GM12878 (cell line): ENCODE data around the gene UNC119. TPM values are rescaled to one million over a fixed set of nuclear protein-coding genes. Genes with fewer than 3 reads are reported as not detected.

ENCODE experiments used
- CHD1 ChIP-seq: IDR thresholded peaks from 2 replicates; pipeline ENCODE4 v1.6.1; 2012; ENCODE audit warnings: low read depth, low read length, improper control_type of control experiment
- CHD2 ChIP-seq: IDR thresholded peaks from 2 replicates; pipeline ENCODE4 v1.6.1; 2011; ENCODE audit warnings: low read depth, low read length, improper control_type of control experiment, borderline replicate concordance
- CHD4 ChIP-seq: fragments of 200-600 bp; sonication (generic); IDR thresholded peaks from 2 replicates; pipeline ENCODE4 v1.6.1; 2016; ENCODE audit warnings: mild to moderate bottlenecking
- GATAD2B ChIP-seq: fragments of 450-650 bp; conservative IDR thresholded peaks from 2 replicates; pipeline ENCODE4 v1.6.1; 2017; ENCODE audit warnings: low read depth, mild to moderate bottlenecking, moderate library complexity
- HCFC1 ChIP-seq: fragments of 150-350 bp; IDR thresholded peaks from 2 replicates; pipeline ENCODE4 v1.6.1; 2014; ENCODE audit warnings: low read length
- KAT2A ChIP-seq: conservative IDR thresholded peaks from 2 replicates; pipeline ENCODE4 v1.6.1; 2011; ENCODE audit warnings: low read depth, low read length; ENCODE audit not compliant: control insufficient read depth
- SPI1 ChIP-seq: IDR thresholded peaks from 2 replicates; pipeline ENCODE4 v1.6.1; 2011; ENCODE audit warnings: low read depth, mild to moderate bottlenecking, low read length, moderate library complexity, borderline replicate concordance; ENCODE audit not compliant: insufficient read depth
- TBL1XR1 ChIP-seq: IDR thresholded peaks from 2 replicates; pipeline ENCODE4 v1.6.1; 2012; ENCODE audit warnings: low read depth, low read length, improper control_type of control experiment
- polyA plus RNA-seq, 11 experiments: library from polyadenylated mRNA; depleted of rRNA in 4 of 11; unstranded in 6 of 11; stranded (reverse) in 5 of 11; fragments of >200 nt; fragmentation: Nextera tagmentation in 4 of 11; fragmentation: Illumina TruSeq in 1 of 11; extraction: Ambion mirVana in 4 of 11; extraction: Trizol in 1 of 11; gene quantifications; 1 replicate in 1 of 11; 2 replicates in 10 of 11; pipeline versions ENCODE4 v1.2.1 to v1.2.3, GENCODE V29; 2011 to 2016; ENCODE audit warnings: inconsistent platforms in 2 of 11, missing spikeins in 2 of 11, low read depth in 1 of 11
- total RNA-seq, 4 experiments: library from RNA; depleted of rRNA in 3 of 4; stranded (reverse); fragments of >200 nt in 3 of 4; fragmentation: Illumina TruSeq in 1 of 4; extraction: Trizol in 1 of 4; gene quantifications; 2 replicates each; pipeline versions ENCODE4 v1.2.1 to v1.2.3, GENCODE V29; 2013 to 2021
- TF ChIP-seq, protein P1 (sequence below): fragments of 450-650 bp; IDR thresholded peaks from 2 replicates; pipeline ENCODE4 v1.6.1; 2016; ENCODE audit warnings: mild to moderate bottlenecking, moderate library complexity, borderline replicate concordance
- TF ChIP-seq, protein P2 (sequence below): IDR thresholded peaks from 2 replicates; pipeline ENCODE4 v1.6.1; 2012; ENCODE audit warnings: low read depth, low read length, improper control_type of control experiment
- TF ChIP-seq, protein P3 (sequence below): fragments of 450-650 bp; IDR thresholded peaks from 2 replicates; pipeline ENCODE4 v1.6.1; 2016; ENCODE audit warnings: mild to moderate bottlenecking
- TF ChIP-seq, protein P4 (sequence below): fragments of 150-350 bp; IDR thresholded peaks from 2 replicates; pipeline ENCODE4 v1.6.1; 2014; ENCODE audit warnings: mild to moderate bottlenecking, low read depth, low read length
- TF ChIP-seq, protein P5 (sequence below): IDR thresholded peaks from 2 replicates; pipeline ENCODE4 v1.6.1; 2012; ENCODE audit warnings: improper control_type of control experiment, low read depth, low read length; ENCODE audit not compliant: insufficient replicate concordance

Gene UNC119
- total and polyA plus RNA-seq, 10 of the 15 experiments (the other 5 are each of a cell fraction or from before 2014, with no cell fraction given): 2.7 to 436 (median 57.8) TPM

DNA sequence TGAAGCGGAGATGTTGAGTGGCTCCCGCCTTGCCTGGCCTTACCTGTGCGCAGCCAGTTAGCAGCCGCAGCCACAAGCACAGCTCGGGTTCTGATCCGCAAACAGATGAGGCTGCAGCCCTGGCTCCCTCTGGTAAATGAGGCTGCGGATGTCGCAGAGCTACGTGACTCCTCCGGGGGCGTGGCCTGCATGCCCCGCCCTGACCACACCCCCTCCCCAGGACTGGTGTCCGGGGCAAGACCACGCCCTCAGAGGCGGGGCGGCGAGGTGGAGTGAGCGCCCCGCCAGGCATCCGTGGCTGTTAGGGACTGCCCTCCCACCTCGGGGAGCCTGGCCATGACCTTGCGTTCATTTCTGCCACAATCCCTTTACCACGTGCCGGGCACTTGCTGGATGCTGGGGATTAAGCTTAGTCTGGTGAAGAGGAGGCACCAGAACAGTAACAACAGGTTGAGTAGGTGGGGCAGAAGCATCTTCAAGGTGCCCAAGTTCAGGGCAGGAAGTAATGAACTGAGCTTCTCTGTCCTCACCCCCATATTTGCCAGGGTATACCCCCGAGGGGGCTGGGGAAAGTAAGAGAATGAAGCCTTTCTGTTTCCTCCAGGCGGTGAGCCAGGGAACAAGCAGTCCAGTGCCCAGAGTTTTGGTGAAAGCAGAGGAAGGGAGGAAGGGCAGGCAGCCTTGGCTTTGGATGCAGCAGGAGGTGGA is 24.5 kb upstream of the UNC119 start, which contains the start of gene ALDOC (continued):
- TF ChIP-seq, protein P1, sequence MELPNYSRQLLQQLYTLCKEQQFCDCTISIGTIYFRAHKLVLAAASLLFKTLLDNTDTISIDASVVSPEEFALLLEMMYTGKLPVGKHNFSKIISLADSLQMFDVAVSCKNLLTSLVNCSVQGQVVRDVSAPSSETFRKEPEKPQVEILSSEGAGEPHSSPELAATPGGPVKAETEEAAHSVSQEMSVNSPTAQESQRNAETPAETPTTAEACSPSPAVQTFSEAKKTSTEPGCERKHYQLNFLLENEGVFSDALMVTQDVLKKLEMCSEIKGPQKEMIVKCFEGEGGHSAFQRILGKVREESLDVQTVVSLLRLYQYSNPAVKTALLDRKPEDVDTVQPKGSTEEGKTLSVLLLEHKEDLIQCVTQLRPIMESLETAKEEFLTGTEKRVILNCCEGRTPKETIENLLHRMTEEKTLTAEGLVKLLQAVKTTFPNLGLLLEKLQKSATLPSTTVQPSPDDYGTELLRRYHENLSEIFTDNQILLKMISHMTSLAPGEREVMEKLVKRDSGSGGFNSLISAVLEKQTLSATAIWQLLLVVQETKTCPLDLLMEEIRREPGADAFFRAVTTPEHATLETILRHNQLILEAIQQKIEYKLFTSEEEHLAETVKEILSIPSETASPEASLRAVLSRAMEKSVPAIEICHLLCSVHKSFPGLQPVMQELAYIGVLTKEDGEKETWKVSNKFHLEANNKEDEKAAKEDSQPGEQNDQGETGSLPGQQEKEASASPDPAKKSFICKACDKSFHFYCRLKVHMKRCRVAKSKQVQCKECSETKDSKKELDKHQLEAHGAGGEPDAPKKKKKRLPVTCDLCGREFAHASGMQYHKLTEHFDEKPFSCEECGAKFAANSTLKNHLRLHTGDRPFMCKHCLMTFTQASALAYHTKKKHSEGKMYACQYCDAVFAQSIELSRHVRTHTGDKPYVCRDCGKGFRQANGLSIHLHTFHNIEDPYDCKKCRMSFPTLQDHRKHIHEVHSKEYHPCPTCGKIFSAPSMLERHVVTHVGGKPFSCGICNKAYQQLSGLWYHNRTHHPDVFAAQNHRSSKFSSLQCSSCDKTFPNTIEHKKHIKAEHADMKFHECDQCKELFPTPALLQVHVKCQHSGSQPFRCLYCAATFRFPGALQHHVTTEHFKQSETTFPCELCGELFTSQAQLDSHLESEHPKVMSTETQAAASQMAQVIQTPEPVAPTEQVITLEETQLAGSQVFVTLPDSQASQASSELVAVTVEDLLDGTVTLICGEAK: no peak
- TF ChIP-seq, protein P2, sequence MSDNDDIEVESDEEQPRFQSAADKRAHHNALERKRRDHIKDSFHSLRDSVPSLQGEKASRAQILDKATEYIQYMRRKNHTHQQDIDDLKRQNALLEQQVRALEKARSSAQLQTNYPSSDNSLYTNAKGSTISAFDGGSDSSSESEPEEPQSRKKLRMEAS: peak; percentile 77; the same call in 1 of the 2 replicates
- no peak for TF ChIP-seq GATAD2B
- no peak for TF ChIP-seq KAT2A
- TF ChIP-seq HCFC1: no peak
- no peak for TF ChIP-seq CHD4
- TF ChIP-seq, protein P3, sequence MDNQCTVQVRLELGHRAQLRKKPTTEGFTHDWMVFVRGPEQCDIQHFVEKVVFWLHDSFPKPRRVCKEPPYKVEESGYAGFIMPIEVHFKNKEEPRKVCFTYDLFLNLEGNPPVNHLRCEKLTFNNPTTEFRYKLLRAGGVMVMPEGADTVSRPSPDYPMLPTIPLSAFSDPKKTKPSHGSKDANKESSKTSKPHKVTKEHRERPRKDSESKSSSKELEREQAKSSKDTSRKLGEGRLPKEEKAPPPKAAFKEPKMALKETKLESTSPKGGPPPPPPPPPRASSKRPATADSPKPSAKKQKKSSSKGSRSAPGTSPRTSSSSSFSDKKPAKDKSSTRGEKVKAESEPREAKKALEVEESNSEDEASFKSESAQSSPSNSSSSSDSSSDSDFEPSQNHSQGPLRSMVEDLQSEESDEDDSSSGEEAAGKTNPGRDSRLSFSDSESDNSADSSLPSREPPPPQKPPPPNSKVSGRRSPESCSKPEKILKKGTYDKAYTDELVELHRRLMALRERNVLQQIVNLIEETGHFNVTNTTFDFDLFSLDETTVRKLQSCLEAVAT: no peak
- TF ChIP-seq CHD1: no peak
- no peak for TF ChIP-seq TBL1XR1
- peak; percentile 12; the same call in 1 of the 2 replicates for TF ChIP-seq CHD2
- TF ChIP-seq, protein P4, sequence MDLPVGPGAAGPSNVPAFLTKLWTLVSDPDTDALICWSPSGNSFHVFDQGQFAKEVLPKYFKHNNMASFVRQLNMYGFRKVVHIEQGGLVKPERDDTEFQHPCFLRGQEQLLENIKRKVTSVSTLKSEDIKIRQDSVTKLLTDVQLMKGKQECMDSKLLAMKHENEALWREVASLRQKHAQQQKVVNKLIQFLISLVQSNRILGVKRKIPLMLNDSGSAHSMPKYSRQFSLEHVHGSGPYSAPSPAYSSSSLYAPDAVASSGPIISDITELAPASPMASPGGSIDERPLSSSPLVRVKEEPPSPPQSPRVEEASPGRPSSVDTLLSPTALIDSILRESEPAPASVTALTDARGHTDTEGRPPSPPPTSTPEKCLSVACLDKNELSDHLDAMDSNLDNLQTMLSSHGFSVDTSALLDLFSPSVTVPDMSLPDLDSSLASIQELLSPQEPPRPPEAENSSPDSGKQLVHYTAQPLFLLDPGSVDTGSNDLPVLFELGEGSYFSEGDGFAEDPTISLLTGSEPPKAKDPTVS: no peak
- TF ChIP-seq SPI1: no peak
- TF ChIP-seq, protein P5, sequence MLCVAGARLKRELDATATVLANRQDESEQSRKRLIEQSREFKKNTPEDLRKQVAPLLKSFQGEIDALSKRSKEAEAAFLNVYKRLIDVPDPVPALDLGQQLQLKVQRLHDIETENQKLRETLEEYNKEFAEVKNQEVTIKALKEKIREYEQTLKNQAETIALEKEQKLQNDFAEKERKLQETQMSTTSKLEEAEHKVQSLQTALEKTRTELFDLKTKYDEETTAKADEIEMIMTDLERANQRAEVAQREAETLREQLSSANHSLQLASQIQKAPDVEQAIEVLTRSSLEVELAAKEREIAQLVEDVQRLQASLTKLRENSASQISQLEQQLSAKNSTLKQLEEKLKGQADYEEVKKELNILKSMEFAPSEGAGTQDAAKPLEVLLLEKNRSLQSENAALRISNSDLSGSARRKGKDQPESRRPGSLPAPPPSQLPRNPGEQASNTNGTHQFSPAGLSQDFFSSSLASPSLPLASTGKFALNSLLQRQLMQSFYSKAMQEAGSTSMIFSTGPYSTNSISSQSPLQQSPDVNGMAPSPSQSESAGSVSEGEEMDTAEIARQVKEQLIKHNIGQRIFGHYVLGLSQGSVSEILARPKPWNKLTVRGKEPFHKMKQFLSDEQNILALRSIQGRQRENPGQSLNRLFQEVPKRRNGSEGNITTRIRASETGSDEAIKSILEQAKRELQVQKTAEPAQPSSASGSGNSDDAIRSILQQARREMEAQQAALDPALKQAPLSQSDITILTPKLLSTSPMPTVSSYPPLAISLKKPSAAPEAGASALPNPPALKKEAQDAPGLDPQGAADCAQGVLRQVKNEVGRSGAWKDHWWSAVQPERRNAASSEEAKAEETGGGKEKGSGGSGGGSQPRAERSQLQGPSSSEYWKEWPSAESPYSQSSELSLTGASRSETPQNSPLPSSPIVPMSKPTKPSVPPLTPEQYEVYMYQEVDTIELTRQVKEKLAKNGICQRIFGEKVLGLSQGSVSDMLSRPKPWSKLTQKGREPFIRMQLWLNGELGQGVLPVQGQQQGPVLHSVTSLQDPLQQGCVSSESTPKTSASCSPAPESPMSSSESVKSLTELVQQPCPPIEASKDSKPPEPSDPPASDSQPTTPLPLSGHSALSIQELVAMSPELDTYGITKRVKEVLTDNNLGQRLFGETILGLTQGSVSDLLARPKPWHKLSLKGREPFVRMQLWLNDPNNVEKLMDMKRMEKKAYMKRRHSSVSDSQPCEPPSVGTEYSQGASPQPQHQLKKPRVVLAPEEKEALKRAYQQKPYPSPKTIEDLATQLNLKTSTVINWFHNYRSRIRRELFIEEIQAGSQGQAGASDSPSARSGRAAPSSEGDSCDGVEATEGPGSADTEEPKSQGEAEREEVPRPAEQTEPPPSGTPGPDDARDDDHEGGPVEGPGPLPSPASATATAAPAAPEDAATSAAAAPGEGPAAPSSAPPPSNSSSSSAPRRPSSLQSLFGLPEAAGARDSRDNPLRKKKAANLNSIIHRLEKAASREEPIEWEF: no peak
